HEK293 (cell line): ENCODE data around the gene PXDC1.

Source experiments
- ZBTB20 ChIP-seq: fragments of 450-650 bp; formaldehyde crosslinking; IDR thresholded peaks from 2 replicates; pipeline ENCODE4 v1.5.1; 2016; ENCODE audit warnings: missing biosample characterization, missing genetic modification characterization
- TF ChIP-seq, protein P1 (sequence below): fragments of 450-650 bp; formaldehyde crosslinking; IDR thresholded peaks from 2 replicates; pipeline ENCODE4 v1.5.1; 2016; ENCODE audit warnings: missing biosample characterization, missing genetic modification characterization

DNA sequence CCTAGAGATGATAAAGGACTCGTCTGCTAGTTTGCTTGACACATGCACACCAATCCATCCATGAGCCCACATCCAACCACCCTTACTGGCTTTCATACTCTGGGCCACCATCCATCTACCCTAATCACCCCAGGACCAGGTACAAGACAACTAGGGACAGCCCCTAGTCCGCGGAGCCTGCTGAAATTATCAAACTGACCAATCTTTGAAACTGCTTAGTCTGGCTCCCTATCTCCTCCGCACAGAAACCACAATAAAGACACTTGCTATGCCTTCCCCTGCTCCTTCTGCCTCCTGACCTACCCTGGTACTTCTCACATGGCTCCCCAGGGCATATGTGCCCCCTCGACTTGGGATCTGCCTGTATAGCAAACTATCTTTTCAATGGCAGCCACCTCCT, 33.1 kb downstream of the PXDC1 start:
- TF ChIP-seq, protein P1, sequence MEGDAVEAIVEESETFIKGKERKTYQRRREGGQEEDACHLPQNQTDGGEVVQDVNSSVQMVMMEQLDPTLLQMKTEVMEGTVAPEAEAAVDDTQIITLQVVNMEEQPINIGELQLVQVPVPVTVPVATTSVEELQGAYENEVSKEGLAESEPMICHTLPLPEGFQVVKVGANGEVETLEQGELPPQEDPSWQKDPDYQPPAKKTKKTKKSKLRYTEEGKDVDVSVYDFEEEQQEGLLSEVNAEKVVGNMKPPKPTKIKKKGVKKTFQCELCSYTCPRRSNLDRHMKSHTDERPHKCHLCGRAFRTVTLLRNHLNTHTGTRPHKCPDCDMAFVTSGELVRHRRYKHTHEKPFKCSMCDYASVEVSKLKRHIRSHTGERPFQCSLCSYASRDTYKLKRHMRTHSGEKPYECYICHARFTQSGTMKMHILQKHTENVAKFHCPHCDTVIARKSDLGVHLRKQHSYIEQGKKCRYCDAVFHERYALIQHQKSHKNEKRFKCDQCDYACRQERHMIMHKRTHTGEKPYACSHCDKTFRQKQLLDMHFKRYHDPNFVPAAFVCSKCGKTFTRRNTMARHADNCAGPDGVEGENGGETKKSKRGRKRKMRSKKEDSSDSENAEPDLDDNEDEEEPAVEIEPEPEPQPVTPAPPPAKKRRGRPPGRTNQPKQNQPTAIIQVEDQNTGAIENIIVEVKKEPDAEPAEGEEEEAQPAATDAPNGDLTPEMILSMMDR (tag by site-specific recombination), result no peak
- no peak for TF ChIP-seq ZBTB20 (tag by site-specific recombination)
